Hepatocyte (in vitro differentiated cells): ENCODE measurements around the gene CC2D2B.

Source experiments
- CTCF ChIP-seq: fragments of 200-600 bp; sonication (generic); IDR thresholded peaks from 2 replicates; pipeline ENCODE4 v1.5.1; 2016; ENCODE audit warnings: antibody characterized with exemption, mild to moderate bottlenecking; ENCODE audit not compliant: poor library complexity
- EZH2 ChIP-seq: fragments of 200-600 bp; sonication (generic); IDR thresholded peaks from 2 replicates; pipeline ENCODE4 v1.6.1; 2016; ENCODE audit warnings: antibody characterized with exemption, mild to moderate bottlenecking, borderline replicate concordance

DNA sequence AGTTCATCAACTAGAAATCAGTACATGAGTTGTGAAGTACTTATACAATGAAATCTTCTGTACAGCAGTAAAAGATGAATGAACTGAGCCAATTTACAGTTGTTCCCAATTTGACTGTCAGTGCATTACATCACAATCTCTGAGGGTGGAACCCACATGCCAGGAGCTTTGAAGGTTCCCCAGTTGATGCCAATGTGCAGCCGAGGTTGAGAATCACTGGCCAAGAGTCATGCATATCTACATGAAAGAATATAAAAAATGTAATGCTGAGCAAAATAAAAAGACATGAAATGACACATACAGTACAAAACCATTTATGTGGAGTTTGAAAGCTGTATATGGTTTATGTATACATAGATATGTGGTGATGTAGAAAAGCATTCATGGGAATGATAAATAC is 113.6 kb downstream of the CC2D2B start:
- TF ChIP-seq CTCF (no peak), EZH2 (no peak)
